Stimulated activated CD4-positive, alpha-beta T cell treated with anti-CD3 and anti-CD28 coated beads, TNF-alpha, amount 100 ng/mL, for 24 hours (primary cell): Measurements from ENCODE around the gene ADCY9.

Source experiments
- DNase-seq, 3 experiments: peaks; one replicate each; pipeline ENCODE4 v3.0.0-alpha.2; 2020; ENCODE audit warnings: low read depth in 3 of 3

The ADCY9 gene

GRCh38 chr16:4003576-4003975 is 112.7 kb downstream of the ADCY9 start:
- no peak for DNase-seq

- no peak for DNase-seq
Observed at GRCh38 chr16:4003166-4003565, 113.1 kb downstream of the ADCY9 start.

GRCh38 chr16:4002121-4002520 is 114.1 kb downstream of the ADCY9 start:
- DNase-seq = no peak

GRCh38 chr16:3999479-4000325 is 116.5 kb downstream of the ADCY9 start:
- no peak for DNase-seq

- no peak for DNase-seq
Observed at GRCh38 chr16:3998793-3999478, 117.3 kb downstream of the ADCY9 start.

GRCh38 chr16:3997231-3997841 is 118.9 kb downstream of the ADCY9 start:
- no peak for DNase-seq

GRCh38 chr16:3995001-3995400 is 121.2 kb downstream of the ADCY9 start:
- DNase-seq = no peak

- DNase-seq = no peak
Observed at GRCh38 chr16:3993052-3993785, 123.0 kb downstream of the ADCY9 start.

- no peak for DNase-seq
Observed at GRCh38 chr16:3992297-3993051, 123.8 kb downstream of the ADCY9 start.

- no peak for DNase-seq
Observed at GRCh38 chr16:3988824-3989223, 127.4 kb downstream of the ADCY9 start.

- no peak for DNase-seq
Observed at GRCh38 chr16:3988011-3988410, 128.2 kb downstream of the ADCY9 start.

GRCh38 chr16:3987231-3987630 is 129.0 kb downstream of the ADCY9 start:
- DNase-seq = no peak

GRCh38 chr16:3986235-3986544 is 130.1 kb downstream of the ADCY9 start:
- DNase-seq = no peak

GRCh38 chr16:3984111-3985060 is 131.9 kb downstream of the ADCY9 start:
- DNase-seq = no peak

GRCh38 chr16:3983081-3983520 is 133.1 kb downstream of the ADCY9 start:
- peak in 2 of 3 experiments; percentile 6 to 35 for DNase-seq

- no peak for DNase-seq
Observed at GRCh38 chr16:3982216-3982615, 134.0 kb downstream of the ADCY9 start.

- DNase-seq = no peak
Observed at GRCh38 chr16:3980253-3981111, 135.8 kb downstream of the ADCY9 start.

GRCh38 chr16:3979518-3979917 is 136.7 kb downstream of the ADCY9 start:
- no peak for DNase-seq

GRCh38 chr16:3979070-3979469 is 137.2 kb downstream of the ADCY9 start:
- DNase-seq = no peak
